Ramos (cell line): Measurements from ENCODE around the gene CPNE4.

ENCODE experiments used
- in situ Hi-C: fragments of 300-500 bp; cut with MboI; formaldehyde crosslinking; loops from one replicate; pipeline ENCODE4 v1.14.3; 2022; ENCODE audit warnings: low sequenced_read_pairs; ENCODE audit not compliant: unreplicated experiment

The CPNE4 gene

GRCh38 chr3:131714585-131715220 is 320.1 kb downstream of the CPNE4 start:
- in situ Hi-C loops = no loop called here

DNA sequence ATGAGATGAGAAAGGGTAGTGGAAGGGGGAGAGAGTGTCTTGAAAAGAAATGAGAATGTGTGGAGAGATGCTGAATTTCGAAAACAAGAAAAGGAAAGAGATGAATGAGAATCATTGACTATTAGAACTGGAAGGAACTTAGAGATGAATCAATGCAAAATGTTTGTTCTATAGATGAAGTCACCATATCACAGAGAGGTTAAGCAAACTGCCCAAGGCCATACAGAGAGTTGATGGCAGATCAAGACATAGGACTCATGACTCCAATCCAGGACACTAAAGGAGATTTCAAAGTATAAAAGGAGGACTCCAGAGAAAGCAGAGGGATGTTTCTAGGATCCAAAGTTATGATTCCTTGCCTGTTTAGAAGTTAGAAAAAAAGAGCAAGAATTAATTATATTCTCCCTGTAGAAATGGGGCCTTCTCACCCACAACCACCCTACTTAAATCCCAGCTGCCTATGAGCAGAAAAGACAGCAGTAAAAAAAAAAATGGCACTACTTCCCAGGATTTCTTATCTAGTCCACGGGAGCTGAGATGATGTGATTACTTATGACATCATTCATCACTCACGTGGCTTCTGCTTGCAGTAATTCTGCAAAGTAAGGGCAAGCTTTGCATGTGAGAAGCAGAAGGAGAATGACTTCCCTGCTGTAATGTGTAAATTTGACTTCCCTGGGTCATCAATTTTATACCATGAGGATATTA is 321.2 kb downstream of the CPNE4 start:
- in situ Hi-C loops = no loop called here

- in situ Hi-C loops = no loop called here
Observed at GRCh38 chr3:131712662-131713061, 322.2 kb downstream of the CPNE4 start.

DNA sequence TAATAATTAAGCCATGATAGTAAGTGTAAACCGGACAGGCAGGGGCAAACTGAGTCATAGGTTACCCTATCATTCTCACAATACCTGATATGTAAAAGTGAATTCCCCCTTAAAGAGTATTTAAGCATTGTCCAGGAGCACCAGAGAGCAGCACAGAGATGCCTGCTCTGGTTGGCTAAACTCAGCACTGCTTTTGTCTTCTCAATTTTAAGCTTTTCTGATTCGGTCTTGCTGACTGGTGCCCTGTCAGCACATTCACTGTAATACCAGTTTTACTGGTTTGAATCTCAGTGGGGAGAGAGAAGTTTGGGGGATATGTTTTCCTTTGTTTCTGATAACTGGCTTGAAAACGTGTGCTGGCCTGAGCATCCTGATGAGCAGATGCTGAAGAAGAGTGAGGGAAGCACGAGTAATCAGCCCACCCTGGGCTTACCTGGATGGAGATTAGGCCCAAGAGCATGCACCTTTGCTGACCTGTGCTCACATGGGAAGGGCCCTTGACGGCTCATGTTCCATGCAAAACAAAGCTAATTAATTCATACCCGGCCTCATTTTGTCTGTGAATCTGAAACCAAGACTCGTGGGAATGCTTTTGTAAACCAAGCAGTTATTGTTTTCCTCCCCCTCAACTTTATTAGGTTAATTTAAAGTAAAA is 323.6 kb downstream of the CPNE4 start:
- in situ Hi-C loops = no loop called here

- in situ Hi-C loops = no loop called here
Observed at GRCh38 chr3:131708241-131708640, 326.6 kb downstream of the CPNE4 start.

GRCh38 chr3:131705558-131706051 is 329.2 kb downstream of the CPNE4 start:
- in situ Hi-C loops = no loop called here

DNA sequence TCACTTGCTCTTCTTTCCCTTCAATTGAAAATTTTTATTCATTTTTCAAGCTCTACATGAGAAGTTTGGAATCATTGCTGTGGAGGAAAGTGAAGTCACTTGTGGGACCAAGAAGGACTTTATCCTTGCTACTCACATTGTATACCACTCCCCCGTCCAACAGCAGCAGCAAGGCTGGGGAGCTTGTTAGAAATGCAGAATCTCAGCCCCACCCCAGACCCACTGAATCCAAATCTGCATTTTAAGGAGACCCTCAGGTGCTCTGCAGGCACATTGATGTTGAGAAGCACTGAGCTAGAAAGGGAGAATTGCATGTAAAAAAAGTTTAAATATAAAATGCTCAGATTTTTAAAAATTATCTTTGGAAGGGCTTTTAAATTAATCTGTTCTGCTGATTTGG is 329.7 kb downstream of the CPNE4 start:
- in situ Hi-C loops = no loop called here

DNA sequence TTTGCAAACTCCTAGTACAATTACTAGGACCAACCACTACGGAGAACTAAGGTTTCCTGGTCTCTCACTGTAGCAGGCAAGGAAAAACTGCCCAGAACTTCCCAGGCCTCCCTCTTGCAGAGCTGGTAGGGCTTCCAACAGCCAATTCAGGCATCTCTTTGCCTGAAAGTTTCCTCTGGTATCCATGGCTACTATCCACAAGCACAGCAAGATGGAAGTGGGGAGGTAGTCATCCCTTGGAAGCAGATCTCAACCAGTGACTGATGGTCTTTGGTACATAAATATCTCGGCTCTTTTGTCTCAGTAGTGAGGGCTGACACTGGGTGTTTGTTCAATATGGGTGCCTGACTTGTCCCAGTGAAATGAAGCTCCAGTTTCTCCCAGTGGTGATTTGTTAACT is 330.7 kb downstream of the CPNE4 start:
- in situ Hi-C loops = no loop called here

DNA sequence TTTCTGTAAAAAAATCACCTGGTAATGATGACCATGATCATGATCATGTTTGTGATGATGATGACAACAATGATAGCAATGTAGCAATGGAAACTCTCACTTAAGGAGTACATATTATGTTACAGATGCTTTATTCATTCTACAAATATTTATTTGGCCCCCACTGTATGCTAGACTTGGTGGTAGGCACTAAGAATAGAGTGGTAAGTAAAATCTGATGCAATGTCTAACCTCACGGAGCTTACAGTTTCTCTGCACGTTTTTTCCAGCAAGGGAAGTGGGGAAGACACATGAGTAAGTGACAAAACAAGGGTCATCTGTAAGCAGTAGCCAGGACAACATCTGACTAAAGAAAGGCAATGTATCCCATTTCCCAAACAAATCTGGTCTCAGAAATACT is 332.7 kb downstream of the CPNE4 start:
- in situ Hi-C loops = no loop called here

DNA sequence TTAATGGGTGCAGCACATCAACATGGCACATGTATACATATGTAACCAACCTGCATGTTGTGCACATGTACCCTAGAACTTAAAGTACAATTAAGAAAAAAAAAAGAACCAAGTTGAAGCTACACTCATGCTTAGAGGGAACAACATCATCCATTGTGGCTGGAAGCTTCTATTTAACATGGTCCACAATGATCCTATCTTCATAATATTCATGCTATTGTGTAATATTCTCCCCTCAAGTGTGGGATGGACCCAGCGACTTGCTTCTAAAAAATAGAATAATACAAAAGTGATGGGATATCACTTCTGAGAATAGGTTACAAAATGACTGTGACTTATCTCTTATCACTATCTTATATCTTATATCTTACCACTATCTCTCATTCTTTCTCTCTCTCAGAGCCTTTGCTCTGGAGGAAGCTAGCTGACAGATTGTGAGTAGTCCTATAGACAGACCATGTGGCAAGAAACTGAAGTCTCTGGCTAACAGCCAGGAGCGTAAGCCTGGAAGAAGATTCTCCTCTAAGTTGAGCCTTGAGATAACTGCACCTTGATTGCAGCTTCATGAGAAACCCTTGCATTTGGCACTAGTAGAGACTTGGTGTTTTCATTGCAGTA is 333.6 kb downstream of the CPNE4 start:
- in situ Hi-C loops = no loop called here

DNA sequence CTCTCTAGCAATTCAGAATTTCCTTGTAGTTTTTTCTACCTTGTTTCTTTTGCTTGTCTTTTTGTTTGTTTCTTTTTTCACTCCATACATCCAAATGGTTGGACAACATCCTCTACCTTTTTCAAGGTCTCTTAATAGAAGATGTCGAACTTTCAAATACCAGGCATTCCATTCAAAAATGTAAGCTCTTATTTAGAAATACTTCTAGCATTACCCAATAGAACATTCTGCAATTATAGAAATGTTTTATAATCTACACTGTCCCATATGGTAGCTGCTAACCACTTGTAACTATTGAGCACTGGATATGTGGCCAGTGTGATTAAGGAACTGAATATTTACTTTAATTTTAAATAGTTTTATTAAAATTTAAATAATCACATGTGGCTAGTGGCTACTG is 335.8 kb downstream of the CPNE4 start:
- in situ Hi-C loops = no loop called here

DNA sequence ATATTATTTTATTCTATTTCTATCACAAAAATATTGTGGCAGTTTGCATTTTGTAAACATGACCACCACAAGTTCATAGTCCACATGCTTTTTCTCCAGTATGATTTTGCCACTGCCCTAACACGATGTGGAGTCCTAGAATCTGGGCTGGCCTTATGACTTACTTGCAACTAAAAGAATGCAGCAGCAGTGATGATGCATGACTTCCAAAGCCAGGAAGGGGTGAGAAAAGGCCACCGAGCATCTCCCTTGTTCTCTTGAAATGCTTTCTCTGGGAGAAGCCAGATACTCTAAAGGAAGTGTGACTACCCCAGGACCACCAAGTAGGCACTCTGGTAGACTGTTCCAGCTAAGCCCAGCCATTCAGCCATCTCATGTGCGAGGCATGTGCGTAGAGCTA is 340.4 kb downstream of the CPNE4 start:
- in situ Hi-C loops = no loop called here

DNA sequence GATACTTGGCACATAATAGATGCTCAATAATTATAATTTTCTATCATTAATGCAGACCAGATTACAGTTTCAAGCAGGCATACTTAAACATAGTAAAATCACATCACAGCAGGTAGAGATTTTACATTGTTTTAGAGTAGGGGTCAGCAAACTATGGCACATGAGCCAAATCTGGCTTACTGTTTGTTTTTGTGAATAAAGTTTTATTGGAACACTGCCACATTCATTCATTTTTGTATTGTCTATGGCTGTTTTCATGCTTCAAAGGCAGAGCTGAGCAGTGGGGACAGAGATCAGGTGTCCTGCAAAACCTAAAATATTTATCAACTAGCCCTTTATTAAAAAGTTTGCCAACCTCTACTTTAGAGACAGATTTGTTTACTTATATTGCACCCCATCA is 342.5 kb downstream of the CPNE4 start:
- in situ Hi-C loops = no loop called here

DNA sequence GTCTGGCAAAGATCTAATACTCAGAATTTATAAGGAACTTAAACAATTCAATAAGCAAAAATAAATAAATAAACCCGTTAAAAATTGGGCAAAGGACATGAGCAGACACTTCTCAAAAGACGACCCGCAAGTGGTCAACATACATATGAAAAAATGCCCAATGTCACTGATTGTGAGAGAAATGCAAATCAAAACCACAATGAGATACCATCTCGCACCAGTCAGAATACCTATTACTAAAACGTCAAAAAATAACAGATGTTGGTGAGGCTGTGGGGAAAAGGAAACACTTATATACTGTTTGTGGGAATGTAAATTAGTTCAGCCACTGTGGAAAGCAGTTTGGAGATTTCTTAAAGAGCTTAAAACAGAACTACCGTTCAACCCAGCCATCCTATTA is 344.0 kb downstream of the CPNE4 start:
- in situ Hi-C loops = no loop called here

DNA sequence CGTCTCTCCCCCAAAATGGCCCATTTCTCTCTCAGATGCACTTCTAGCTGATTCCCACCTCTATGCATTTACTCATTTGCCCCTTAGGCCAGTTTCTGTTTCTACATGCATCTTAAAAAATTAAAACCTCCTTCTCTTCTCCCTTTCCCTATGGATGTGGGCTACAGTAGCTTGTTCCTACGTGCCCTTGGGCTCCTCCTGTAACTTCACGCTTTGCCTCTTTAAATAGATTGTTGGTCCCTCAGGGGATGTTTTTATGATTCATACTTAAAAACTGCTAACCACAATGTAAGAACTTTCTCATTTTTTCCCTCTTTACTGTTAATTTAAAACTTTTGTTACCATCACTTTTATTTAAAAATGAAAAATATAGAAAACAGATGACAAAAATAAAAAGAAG is 346.4 kb downstream of the CPNE4 start:
- in situ Hi-C loops = no loop called here

DNA sequence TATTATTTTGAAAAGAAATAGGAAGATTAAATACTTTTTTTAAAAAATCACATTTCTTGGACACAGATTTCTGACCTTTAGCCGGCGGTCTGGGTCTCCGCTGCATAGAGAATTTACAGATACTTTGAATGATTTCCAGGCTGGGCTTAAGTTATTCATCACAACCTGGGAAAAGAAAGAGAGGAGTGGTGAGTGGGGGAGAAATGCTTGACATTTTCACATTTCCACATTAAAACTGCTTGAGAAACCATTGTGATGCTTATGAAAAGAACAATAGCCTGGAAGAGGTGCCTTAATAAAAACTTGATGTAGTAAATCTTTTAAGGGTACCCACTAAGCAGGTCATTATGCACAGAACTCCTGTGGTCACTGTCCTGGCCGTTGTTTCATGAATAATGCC is 365.2 kb downstream of the CPNE4 start:
- in situ Hi-C loops = no loop called here

DNA sequence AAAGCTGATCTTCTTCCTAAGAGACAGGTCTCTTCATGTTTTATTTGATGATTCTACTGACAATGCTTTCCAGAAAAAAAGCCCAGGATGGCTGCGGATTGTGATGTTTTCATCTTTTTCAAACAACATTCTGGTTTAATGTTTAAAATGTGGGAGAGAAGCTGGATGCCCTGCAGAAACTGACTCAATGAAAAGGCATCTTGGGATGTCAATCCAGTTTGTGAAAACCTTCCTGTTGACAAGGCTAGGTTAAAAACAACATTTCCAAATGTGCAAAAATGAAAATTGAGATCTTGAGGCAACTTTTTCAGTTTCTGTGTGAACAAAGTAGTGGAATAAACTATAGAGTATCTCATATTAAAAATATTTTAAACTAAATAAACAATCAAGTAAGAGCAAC is 376.0 kb downstream of the CPNE4 start:
- in situ Hi-C loops = no loop called here

DNA sequence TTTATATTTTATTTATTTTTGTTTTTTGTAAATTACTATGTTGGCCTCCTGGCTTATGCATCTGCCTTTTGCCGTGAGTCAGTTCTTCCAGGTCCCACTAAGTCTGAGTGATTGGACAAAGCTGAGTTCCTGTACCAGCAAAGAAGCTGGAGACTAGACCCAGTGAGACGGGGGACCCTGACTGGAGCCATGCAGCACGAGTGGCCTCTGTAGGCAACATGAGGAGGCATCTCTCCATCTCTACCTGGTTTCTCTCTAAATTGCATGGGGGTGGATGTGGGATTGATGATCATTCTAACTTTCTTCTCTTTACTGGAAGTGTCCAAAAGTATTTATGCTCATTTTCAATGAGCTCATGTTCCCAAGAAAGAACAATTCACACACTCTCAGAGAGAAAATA is 376.7 kb downstream of the CPNE4 start:
- in situ Hi-C loops = no loop called here

- in situ Hi-C loops = no loop called here
Observed at GRCh38 chr3:131655070-131655690, 379.6 kb downstream of the CPNE4 start.

- in situ Hi-C loops = no loop called here
Observed at GRCh38 chr3:131645638-131646037, 389.2 kb downstream of the CPNE4 start.
